ENCODE results near the gene ENTPD2.

Gene ENTPD2

GRCh38 chr9:137053944-137054931, at the start of gene ENTPD2:
ENTPD2 (minus strand) TSS chr9:137054061; CDS start chr9:137053997, 64 bp downstream.
- DNase-seq = peak; percentile 47

GRCh38 chr9:137103206-137103999, 49.5 kb upstream of the ENTPD2 start:
- no peak for DNase-seq

GRCh38 chr9:137099231-137099630, 45.4 kb upstream of the ENTPD2 start:
- DNase-seq = no peak

- DNase-seq = no peak
These were observed 44.1 kb upstream of the ENTPD2 start for GRCh38 chr9:137097761-137098462.

GRCh38 chr9:137096785-137097546, 43.1 kb upstream of the ENTPD2 start:
- DNase-seq = no peak

GRCh38 chr9:137095664-137096517, 42.0 kb upstream of the ENTPD2 start:
- DNase-seq = peak; percentile 89

- no peak for DNase-seq
These were observed 35.5 kb upstream of the ENTPD2 start for GRCh38 chr9:137089232-137089947.

GRCh38 chr9:137088121-137088520, 34.3 kb upstream of the ENTPD2 start:
- no peak for DNase-seq

- no peak for DNase-seq
These were observed 33.6 kb upstream of the ENTPD2 start for GRCh38 chr9:137087409-137087925.

- peak; percentile 99 for DNase-seq
These were observed 32.9 kb upstream of the ENTPD2 start, which contains the start of gene MAN1B1 for GRCh38 chr9:137086531-137087408. MAN1B1 (plus strand) TSS chr9:137086985; CDS start chr9:137087000, 15 bp downstream.

GRCh38 chr9:137085920-137086530, 32.2 kb upstream of the ENTPD2 start:
- DNase-seq = peak; percentile 34

GRCh38 chr9:137084526-137084925, 30.7 kb upstream of the ENTPD2 start:
- no peak for DNase-seq

GRCh38 chr9:137083394-137084004, 29.6 kb upstream of the ENTPD2 start:
- DNase-seq = no peak

GRCh38 chr9:137082925-137083290, 29.0 kb upstream of the ENTPD2 start:
- no peak for DNase-seq

GRCh38 chr9:137082222-137082924, 28.5 kb upstream of the ENTPD2 start:
- DNase-seq = no peak

- no peak for DNase-seq
These were observed 26.6 kb upstream of the ENTPD2 start for GRCh38 chr9:137080260-137081122.

GRCh38 chr9:137079401-137079787, 25.5 kb upstream of the ENTPD2 start:
- no peak for DNase-seq

All from CD4-positive, alpha-beta T cell treated with Interleukin-17A for 1 hour (primary cell).